Esophagus squamous epithelium (tissue), 5 donors: ENCODE measurements around the gene LNX2. TPM values are rescaled to one million over a fixed set of nuclear protein-coding genes. Genes with fewer than 3 reads are reported as not detected.

ENCODE experiments used
- DNase-seq: peaks from one replicate; lab custom pipeline; 2025; lab: John Stamatoyannopoulos, UW
- H3K27ac ChIP-seq, 4 donors: fragments of 200-600 bp; sonication (generic); one replicate each; pipeline ENCODE4 v1.5.1; 2016 to 2019; ENCODE audit warnings: mild to moderate bottlenecking in 1 of 4
- H3K27me3 ChIP-seq, 4 donors: fragments of 200-600 bp; sonication (generic); 1 replicate in 3 of 4; 2 replicates in 1 of 4; pipeline versions ENCODE4 v1.5.1 to v1.6.0; 2017 to 2021; ENCODE audit warnings: antibody characterized with exemption in 1 of 4
- H3K36me3 ChIP-seq, 3 donors: fragments of 200-600 bp; sonication (generic); one replicate each; pipeline ENCODE4 v1.5.1; 2016 to 2019
- H3K4me1 ChIP-seq, 3 donors: fragments of 200-600 bp; sonication (generic); one replicate each; pipeline ENCODE4 v1.5.1; 2017 to 2019
- H3K4me3 ChIP-seq, 4 donors: fragments of 200-600 bp; sonication (generic); 1 replicate in 3 of 4; 2 replicates in 1 of 4; pipeline ENCODE4 v1.5.1; 2016 to 2019; ENCODE audit warnings: mild to moderate bottlenecking in 2 of 4, moderate library complexity in 1 of 4
- H3K9me3 ChIP-seq, 3 donors: fragments of 200-600 bp; sonication (generic); one replicate each; pipeline ENCODE4 v1.5.1; 2016 to 2019
- POLR2A ChIP-seq, 4 donors: fragments of 450-650 bp; IDR thresholded peaks; one replicate each; pipeline ENCODE4 v1.6.1; 2017; ENCODE audit warnings: antibody characterized with exemption in 4 of 4, mild to moderate bottlenecking in 4 of 4, moderate library complexity in 3 of 4
- WGBS, 2 donors: methylation state at CpG; one replicate each; pipeline ENCODE4 v1.1.5; 2018; 5-methylcytosine and 5-hydroxymethylcytosine counted together
- intact Hi-C: fragments of 100-400 bp; cut with DNase I; formaldehyde crosslinking; loops from one replicate; pipeline ENCODE4 v1.15.0; 2022
- total RNA-seq, 4 donors: library from RNA; depleted of rRNA; stranded (reverse); fragments of >200 nt; gene quantifications; one replicate each; pipeline ENCODE4 v1.1.0, GENCODE V29; 2016
- TF ChIP-seq, protein P1 (sequence below), 6 experiments: fragments of 450-650 bp in 4 of 6; fragments of 200-600 bp in 2 of 6; sonication (generic) in 2 of 6; IDR thresholded peaks; one replicate each; pipeline ENCODE4 v1.5.1; 2016 to 2019; ENCODE audit warnings: antibody characterized with exemption in 6 of 6, mild to moderate bottlenecking in 4 of 6, moderate library complexity in 4 of 6
- donor health status: DM: yes; HTN: yes; CAD: no.

LNX2 gene
- total RNA-seq, 4 donors from 2014 or later: 12.2 to 16.5 (median 14.9) TPM

GRCh38 chr13:27599096-27599495, 21.2 kb downstream of the LNX2 start:
- H3K36me3 ChIP-seq: no peaks in the 10 kb centered on the region
- TF ChIP-seq, protein P1, sequence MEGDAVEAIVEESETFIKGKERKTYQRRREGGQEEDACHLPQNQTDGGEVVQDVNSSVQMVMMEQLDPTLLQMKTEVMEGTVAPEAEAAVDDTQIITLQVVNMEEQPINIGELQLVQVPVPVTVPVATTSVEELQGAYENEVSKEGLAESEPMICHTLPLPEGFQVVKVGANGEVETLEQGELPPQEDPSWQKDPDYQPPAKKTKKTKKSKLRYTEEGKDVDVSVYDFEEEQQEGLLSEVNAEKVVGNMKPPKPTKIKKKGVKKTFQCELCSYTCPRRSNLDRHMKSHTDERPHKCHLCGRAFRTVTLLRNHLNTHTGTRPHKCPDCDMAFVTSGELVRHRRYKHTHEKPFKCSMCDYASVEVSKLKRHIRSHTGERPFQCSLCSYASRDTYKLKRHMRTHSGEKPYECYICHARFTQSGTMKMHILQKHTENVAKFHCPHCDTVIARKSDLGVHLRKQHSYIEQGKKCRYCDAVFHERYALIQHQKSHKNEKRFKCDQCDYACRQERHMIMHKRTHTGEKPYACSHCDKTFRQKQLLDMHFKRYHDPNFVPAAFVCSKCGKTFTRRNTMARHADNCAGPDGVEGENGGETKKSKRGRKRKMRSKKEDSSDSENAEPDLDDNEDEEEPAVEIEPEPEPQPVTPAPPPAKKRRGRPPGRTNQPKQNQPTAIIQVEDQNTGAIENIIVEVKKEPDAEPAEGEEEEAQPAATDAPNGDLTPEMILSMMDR (IDR thresholded peaks at IDR 0.05): no peak
- TF ChIP-seq POLR2A (IDR thresholded peaks at IDR 0.05): no peak
- H3K4me1 ChIP-seq: peaks cover 0 to 5% (median 0%) of the 10 kb centered on the region in 3 donors
- DNase-seq: no peak
- no peaks in the 10 kb centered on the region for H3K27me3 ChIP-seq
- H3K9me3 ChIP-seq: no peaks in the 10 kb centered on the region
- H3K4me3 ChIP-seq: no peak overlapping the region
- no peak overlapping the region for H3K27ac ChIP-seq
- intact Hi-C loops: no loop called here

DNA sequence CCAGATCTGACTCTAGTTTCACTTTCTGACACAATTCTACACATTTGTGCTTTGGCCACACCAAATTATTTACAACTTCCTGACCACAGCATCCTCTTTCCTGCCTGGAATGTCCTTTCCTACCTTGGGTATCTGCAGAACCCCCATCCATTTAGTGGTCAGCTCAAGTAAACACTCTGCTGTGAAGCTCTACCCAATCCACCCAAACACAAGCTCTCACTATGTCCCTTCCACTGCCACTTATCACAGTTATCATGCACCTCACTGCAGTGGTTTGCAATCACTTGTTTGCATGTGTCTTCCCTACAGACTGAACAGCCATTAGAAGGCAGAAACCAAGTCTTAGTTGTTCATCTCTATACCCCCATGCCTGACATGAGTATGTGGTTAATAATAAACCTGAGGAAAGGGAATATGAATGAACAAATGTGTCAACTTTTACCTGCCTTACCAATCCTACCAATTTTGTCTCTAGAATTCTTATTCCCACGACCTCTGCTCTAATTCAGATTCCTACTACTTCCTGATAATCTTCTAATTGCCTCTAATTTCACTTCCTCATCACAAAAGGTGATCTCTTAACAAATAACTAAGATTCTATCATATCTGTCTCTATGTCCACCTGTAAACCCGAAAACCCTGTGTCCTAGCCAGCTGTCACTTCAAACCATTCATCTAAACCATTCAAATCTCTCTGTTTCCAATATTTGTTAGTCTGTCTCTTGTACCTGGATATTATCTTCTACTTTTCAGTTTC, 25.1 kb downstream of the LNX2 start:
- Histone ChIP-seq H3K9me3 (no peaks in the 10 kb centered on the region), H3K4me1 (peaks cover 0 to 8% (median 0%) of the 10 kb centered on the region in 3 donors), H3K27me3 (no peaks in the 10 kb centered on the region), H3K4me3 (no peak overlapping the region), H3K27ac (no peak overlapping the region), H3K36me3 (no peaks in the 10 kb centered on the region)
- no peak for TF ChIP-seq POLR2A (IDR thresholded peaks at IDR 0.05)
- TF ChIP-seq, protein P1 (IDR thresholded peaks at IDR 0.05): no peak
- intact Hi-C loops: no loop called here
- 72 to 87% methylated on average over 2 of the region's 2 CpGs for WGBS, 2 donors
- no peak for DNase-seq

- Histone ChIP-seq H3K4me1 (peaks cover 0 to 5% (median 0%) of the 10 kb centered on the region in 3 donors), H3K27ac (no peak overlapping the region), H3K4me3 (no peak overlapping the region), H3K27me3 (no peaks in the 10 kb centered on the region), H3K9me3 (no peaks in the 10 kb centered on the region), H3K36me3 (no peaks in the 10 kb centered on the region)
- TF ChIP-seq POLR2A (IDR thresholded peaks at IDR 0.05): no peak
- TF ChIP-seq, protein P1 (IDR thresholded peaks at IDR 0.05): no peak
- 78 to 86% methylated on average over 3 of the region's 3 CpGs for WGBS, 2 donors
- intact Hi-C loops: no loop called here
- DNase-seq: no peak
Observed at GRCh38 chr13:27593267-27593666, 27.1 kb downstream of the LNX2 start.

GRCh38 chr13:27592865-27593264, 27.5 kb downstream of the LNX2 start:
- H3K4me1 ChIP-seq: peaks cover 0 to 9% (median 0%) of the 10 kb centered on the region in 3 donors
- no peak for DNase-seq
- no peaks in the 10 kb centered on the region for H3K36me3 ChIP-seq
- H3K4me3 ChIP-seq: no peak overlapping the region
- H3K27ac ChIP-seq: no peak overlapping the region
- intact Hi-C loops: no loop called here
- H3K9me3 ChIP-seq: no peaks in the 10 kb centered on the region
- no peak for TF ChIP-seq POLR2A (IDR thresholded peaks at IDR 0.05)
- TF ChIP-seq, protein P1 (IDR thresholded peaks at IDR 0.05): no peak
- H3K27me3 ChIP-seq: no peaks in the 10 kb centered on the region

- H3K4me3 ChIP-seq: no peak overlapping the region
- intact Hi-C loops: no loop called here
- H3K4me1 ChIP-seq: peaks cover 6 to 47% (median 6%) of the 10 kb centered on the region in 3 donors
- H3K36me3 ChIP-seq: no peaks in the 10 kb centered on the region
- no peaks in the 10 kb centered on the region for H3K27me3 ChIP-seq
- H3K27ac ChIP-seq: no peak overlapping the region
- 80 to 96% methylated on average over 1 of the region's 1 CpG for WGBS, 2 donors
- no peaks in the 10 kb centered on the region for H3K9me3 ChIP-seq
- no peak for DNase-seq
- no peak for TF ChIP-seq POLR2A (IDR thresholded peaks at IDR 0.05)
- TF ChIP-seq, protein P1 (IDR thresholded peaks at IDR 0.05): no peak
Observed at GRCh38 chr13:27588405-27588804, 31.9 kb downstream of the LNX2 start.
